Neural progenitor cell (in vitro differentiated cells): ENCODE measurements around the gene DLG2. TPM values are rescaled to one million over a fixed set of nuclear protein-coding genes. Genes with fewer than 3 reads are reported as not detected.

ENCODE experiments used
- DNase-seq: peaks from one replicate; pipeline ENCODE4 v3.0.0-alpha.2; 2016; ENCODE audit warnings: low spot score
- H2AFZ ChIP-seq: fragments of 200-600 bp; sonication (generic); replicated peaks from 2 replicates; pipeline ENCODE4 v1.6.1; 2016; ENCODE audit warnings: antibody characterized with exemption
- H3F3A ChIP-seq: fragments of 200-600 bp; sonication (generic); 2 replicates; pipeline ENCODE4 v1.6.1; 2016; ENCODE audit warnings: antibody characterized with exemption, low read depth
- H3K27ac ChIP-seq: fragments of 200-600 bp; sonication (generic); 2 replicates; pipeline ENCODE4 v1.5.1; 2016; ENCODE audit warnings: mild to moderate bottlenecking
- H3K27me3 ChIP-seq: fragments of 200-600 bp; sonication (generic); 2 replicates; pipeline ENCODE4 v1.6.1; 2016; ENCODE audit warnings: mild to moderate bottlenecking, moderate library complexity
- H3K36me3 ChIP-seq: fragments of 200-600 bp; sonication (generic); 2 replicates; pipeline ENCODE4 v1.5.1; 2016
- H3K4me1 ChIP-seq: fragments of 200-600 bp; sonication (generic); 2 replicates; pipeline ENCODE4 v1.6.1; 2016; ENCODE audit warnings: mixed run types
- H3K4me2 ChIP-seq: fragments of 200-600 bp; sonication (generic); 2 replicates; pipeline ENCODE4 v1.6.1; 2016
- H3K4me3 ChIP-seq: fragments of 200-600 bp; sonication (generic); 2 replicates; pipeline ENCODE4 v1.5.1; 2016
- H3K79me2 ChIP-seq: fragments of 200-600 bp; sonication (generic); 2 replicates; pipeline ENCODE4 v1.6.1; 2016; ENCODE audit warnings: low read depth
- H3K9ac ChIP-seq: fragments of 200-600 bp; sonication (generic); 2 replicates; pipeline ENCODE4 v1.6.1; 2016
- H3K9me3 ChIP-seq: fragments of 200-600 bp; sonication (generic); 2 replicates; pipeline ENCODE4 v1.5.1; 2016; ENCODE audit warnings: low read depth
- H4K20me1 ChIP-seq: fragments of 200-600 bp; sonication (generic); 2 replicates; pipeline ENCODE4 v1.6.1; 2016; ENCODE audit warnings: low read depth
- H3K27ac Mint-ChIP-seq: 3 replicates; pipeline ENCODE4 v1.8.0; 2021; ENCODE audit warnings: mixed read lengths
- H3K27me3 Mint-ChIP-seq: 2 replicates; pipeline ENCODE4 v1.8.0; 2022; ENCODE audit warnings: low read depth, mild to moderate bottlenecking, inconsistent platforms, moderate library complexity, mixed read lengths; ENCODE audit not compliant: insufficient read depth
- H3K36me3 Mint-ChIP-seq: 3 replicates; pipeline ENCODE4 v1.8.0; 2021; ENCODE audit warnings: mixed read lengths
- H3K4me1 Mint-ChIP-seq: 3 replicates; pipeline ENCODE4 v1.8.0; 2021; ENCODE audit warnings: mixed read lengths
- H3K4me3 Mint-ChIP-seq: 3 replicates; pipeline ENCODE4 v1.8.0; 2021; ENCODE audit warnings: mild to moderate bottlenecking, moderate library complexity, mixed read lengths
- H3K9me3 Mint-ChIP-seq: 3 replicates; pipeline ENCODE4 v1.8.0; 2020; ENCODE audit warnings: mixed read lengths
- EZH2 ChIP-seq: fragments of 200-600 bp; sonication (generic); IDR thresholded peaks from 2 replicates; pipeline ENCODE4 v1.6.1; 2017; ENCODE audit warnings: antibody characterized with exemption, mild to moderate bottlenecking, moderate library complexity
- EZH2phosphoT487 ChIP-seq: fragments of 200-600 bp; sonication (generic); IDR thresholded peaks from 2 replicates; pipeline ENCODE4 v1.6.1; 2017; ENCODE audit warnings: antibody characterized with exemption
- total RNA-seq: library from RNA; depleted of rRNA; stranded (reverse); fragments of >200 nt; gene quantifications from 2 replicates; pipeline ENCODE4 v1.2.3, GENCODE V29; 2015; ENCODE audit warnings: low replicate concordance
- TF ChIP-seq, protein P1 (sequence below): fragments of 200-600 bp; sonication (generic); IDR thresholded peaks from 2 replicates; pipeline ENCODE4 v1.5.1; 2017; ENCODE audit warnings: antibody characterized with exemption, mild to moderate bottlenecking

DLG2 gene
- total RNA-seq, 1 donor from 2014 or later: 7.5 TPM

DNA sequence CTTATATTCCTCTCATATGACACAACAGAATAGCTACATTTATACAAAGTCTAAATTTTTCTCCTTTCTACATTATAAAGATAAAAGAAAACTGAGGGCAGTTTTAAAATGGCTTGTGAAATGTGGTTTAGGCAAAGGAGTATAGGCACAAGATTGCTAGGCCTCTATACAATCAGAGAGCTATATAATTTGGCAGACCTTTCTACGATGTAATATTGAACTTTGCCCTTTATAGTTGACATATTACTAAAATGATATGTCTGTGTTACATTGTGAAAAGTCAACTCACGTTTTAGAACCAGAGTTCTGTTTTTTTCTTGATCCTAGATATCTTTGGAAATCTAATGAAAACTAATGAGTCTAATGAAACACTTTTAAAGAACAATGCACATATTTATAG lies 430.2 kb downstream of the DLG2 start:
- H3K9me3 Mint-ChIP-seq: peaks cover 2% of the 10 kb centered on the region
- Histone ChIP-seq H3K4me2 (no peak overlapping the region), H3K9me3 (no peaks in the 10 kb centered on the region), H4K20me1 (no peaks in the 10 kb centered on the region), H3K4me3 (no peak overlapping the region), H3K27me3 (no peaks in the 10 kb centered on the region), H3K79me2 (no peaks in the 10 kb centered on the region), H3K4me1 (no peaks in the 10 kb centered on the region), H3K9ac (no peak overlapping the region), H3K27ac (no peak overlapping the region), H3K36me3 (no peaks in the 10 kb centered on the region), H3F3A (no peaks in the 10 kb centered on the region), H2AFZ (no peak overlapping the region)
- no peaks in the 10 kb centered on the region for H3K36me3 Mint-ChIP-seq
- H3K27me3 Mint-ChIP-seq: no peaks in the 10 kb centered on the region
- H3K4me1 Mint-ChIP-seq: no peaks in the 10 kb centered on the region
- TF ChIP-seq EZH2phosphoT487: no peak
- TF ChIP-seq, protein P1, sequence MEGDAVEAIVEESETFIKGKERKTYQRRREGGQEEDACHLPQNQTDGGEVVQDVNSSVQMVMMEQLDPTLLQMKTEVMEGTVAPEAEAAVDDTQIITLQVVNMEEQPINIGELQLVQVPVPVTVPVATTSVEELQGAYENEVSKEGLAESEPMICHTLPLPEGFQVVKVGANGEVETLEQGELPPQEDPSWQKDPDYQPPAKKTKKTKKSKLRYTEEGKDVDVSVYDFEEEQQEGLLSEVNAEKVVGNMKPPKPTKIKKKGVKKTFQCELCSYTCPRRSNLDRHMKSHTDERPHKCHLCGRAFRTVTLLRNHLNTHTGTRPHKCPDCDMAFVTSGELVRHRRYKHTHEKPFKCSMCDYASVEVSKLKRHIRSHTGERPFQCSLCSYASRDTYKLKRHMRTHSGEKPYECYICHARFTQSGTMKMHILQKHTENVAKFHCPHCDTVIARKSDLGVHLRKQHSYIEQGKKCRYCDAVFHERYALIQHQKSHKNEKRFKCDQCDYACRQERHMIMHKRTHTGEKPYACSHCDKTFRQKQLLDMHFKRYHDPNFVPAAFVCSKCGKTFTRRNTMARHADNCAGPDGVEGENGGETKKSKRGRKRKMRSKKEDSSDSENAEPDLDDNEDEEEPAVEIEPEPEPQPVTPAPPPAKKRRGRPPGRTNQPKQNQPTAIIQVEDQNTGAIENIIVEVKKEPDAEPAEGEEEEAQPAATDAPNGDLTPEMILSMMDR: no peak
- no peak for TF ChIP-seq EZH2
- no peak overlapping the region for H3K4me3 Mint-ChIP-seq
- no peak for DNase-seq
- H3K27ac Mint-ChIP-seq: no peak overlapping the region

DNA sequence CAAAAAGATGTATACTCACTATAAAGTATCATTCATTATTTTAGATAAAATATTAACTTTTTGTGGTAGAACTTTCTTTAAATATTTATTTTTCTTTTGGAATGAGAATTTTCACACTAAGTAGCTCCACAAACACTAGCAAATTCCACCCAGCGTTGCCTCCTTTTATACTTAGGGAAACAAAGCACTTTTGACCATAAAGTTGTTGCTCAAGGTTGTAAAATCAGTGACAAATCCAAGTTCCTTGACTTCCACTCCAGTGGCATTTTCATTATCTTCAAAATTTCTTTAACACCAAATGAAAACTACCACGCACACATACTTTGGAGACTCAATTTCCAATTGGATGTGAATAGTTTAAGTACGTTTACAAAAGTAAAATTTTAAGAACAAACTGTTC lies 431.2 kb downstream of the DLG2 start:
- H3K4me2 ChIP-seq: no peak overlapping the region
- H3K9me3 ChIP-seq: no peaks in the 10 kb centered on the region
- Mint-ChIP-seq H3K9me3 (no peaks in the 10 kb centered on the region), H3K36me3 (no peaks in the 10 kb centered on the region), H3K27me3 (no peaks in the 10 kb centered on the region), H3K4me1 (no peaks in the 10 kb centered on the region), H3K27ac (no peak overlapping the region), H3K4me3 (no peak overlapping the region)
- DNase-seq: no peak
- no peak overlapping the region for H3K4me3 ChIP-seq
- H3K4me1 ChIP-seq: no peaks in the 10 kb centered on the region
- no peaks in the 10 kb centered on the region for H3K36me3 ChIP-seq
- no peak overlapping the region for H3K9ac ChIP-seq
- H3F3A ChIP-seq: no peaks in the 10 kb centered on the region
- no peaks in the 10 kb centered on the region for H3K79me2 ChIP-seq
- TF ChIP-seq EZH2phosphoT487 (no peak), EZH2 (no peak)
- TF ChIP-seq, protein P1: no peak
- no peaks in the 10 kb centered on the region for H3K27me3 ChIP-seq
- H3K27ac ChIP-seq: no peak overlapping the region
- no peak overlapping the region for H2AFZ ChIP-seq
- no peaks in the 10 kb centered on the region for H4K20me1 ChIP-seq

DNA sequence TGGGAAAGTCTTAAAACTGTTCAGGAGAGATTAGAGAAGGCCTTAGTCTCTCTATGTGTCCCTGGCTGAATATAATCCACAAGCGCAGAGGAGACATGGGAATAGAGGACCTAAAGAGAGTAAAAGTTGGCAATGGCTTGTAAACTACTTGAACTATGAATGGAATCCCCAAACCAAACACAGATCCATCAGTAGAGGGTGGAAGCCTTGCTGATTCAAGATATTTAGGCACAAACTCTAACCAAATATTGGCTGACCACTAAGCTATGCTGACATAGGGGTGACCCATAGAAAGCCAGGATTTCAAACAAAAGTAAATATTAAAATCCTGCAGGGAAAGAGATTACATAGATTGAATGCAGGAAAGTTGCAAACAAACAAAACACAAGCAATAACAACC lies 439.2 kb downstream of the DLG2 start:
- Histone ChIP-seq H3F3A (no peaks in the 10 kb centered on the region), H3K27ac (no peak overlapping the region), H4K20me1 (no peaks in the 10 kb centered on the region), H3K4me3 (no peak overlapping the region), H3K79me2 (no peaks in the 10 kb centered on the region), H2AFZ (no peak overlapping the region), H3K9ac (no peak overlapping the region), H3K27me3 (no peaks in the 10 kb centered on the region), H3K4me1 (peaks cover under 1% of the 10 kb centered on the region), H3K4me2 (no peak overlapping the region), H3K9me3 (no peaks in the 10 kb centered on the region), H3K36me3 (no peaks in the 10 kb centered on the region)
- Mint-ChIP-seq H3K27me3 (no peaks in the 10 kb centered on the region), H3K4me3 (no peak overlapping the region), H3K27ac (no peak overlapping the region), H3K9me3 (no peaks in the 10 kb centered on the region), H3K4me1 (peaks cover 3% of the 10 kb centered on the region), H3K36me3 (no peaks in the 10 kb centered on the region)
- no peak for DNase-seq
- TF ChIP-seq EZH2phosphoT487: no peak
- TF ChIP-seq, protein P1: no peak
- TF ChIP-seq EZH2: no peak
